T-cell (primary cell): ENCODE data around the gene MACROH2A1. TPM values are rescaled to one million over a fixed set of nuclear protein-coding genes. Genes with fewer than 3 reads are reported as not detected.

Experiments
- ATAC-seq, 4 experiments: fragments of 200-7000 bp in 3 of 4; fragments of 150-1000 bp in 1 of 4; cut with Tn5 transposase; replicated peaks in 1 of 4; 1 replicate in 3 of 4; 2 replicates in 1 of 4; pipeline ENCODE4 v1.10.0; 2021; ENCODE audit warnings: moderate library complexity in 3 of 4, mild to moderate bottlenecking in 2 of 4, moderate number of reproducible peaks in 1 of 4
- CTCF ChIA-PET, 2 donors: fragments of 300-600 bp; sonication (Branson Sonifier 250); formaldehyde crosslinking; loops; one replicate each; lab custom pipeline; 2022; ENCODE audit warnings: antibody characterized with exemption in 2 of 2; lab: Charles Lee
- POLR2A ChIA-PET, 2 donors: fragments of 300-600 bp; sonication (Branson Sonifier 250); formaldehyde crosslinking; loops; one replicate each; lab custom pipeline; 2022; ENCODE audit warnings: antibody characterized with exemption in 2 of 2; lab: Charles Lee
- DNase-seq, 35 experiments: peaks; one replicate each; pipeline versions ENCODE4 v3.0.0 to v3.0.0-alpha.2; 2013 to 2023
- H3K27ac ChIP-seq: one replicate; pipeline ENCODE4 v1.5.1; 2013; ENCODE audit warnings: low read length
- H3K27me3 ChIP-seq, 2 experiments: replicated peaks in 1 of 2; 1 replicate in 1 of 2; 2 replicates in 1 of 2; pipeline versions ENCODE4 v1.6.1 to v1.7.0; 2013; ENCODE audit warnings: low read length in 1 of 2, mixed read lengths in 1 of 2; ENCODE audit not compliant: control insufficient read depth in 2 of 2, insufficient read depth in 2 of 2; ENCODE audit errors: extremely low read depth in 1 of 2
- H3K36me3 ChIP-seq, 2 donors: 1 replicate in 1 of 2; 2 replicates in 1 of 2; pipeline versions ENCODE4 v1.6.1 to v1.7.0; 2013; ENCODE audit warnings: low read length in 1 of 2; ENCODE audit not compliant: control insufficient read depth in 2 of 2, insufficient read depth in 1 of 2; ENCODE audit errors: extremely low read depth in 1 of 2
- H3K4me1 ChIP-seq, 2 experiments: 1 replicate in 1 of 2; 2 replicates in 1 of 2; pipeline versions ENCODE4 v1.6.1 to v1.7.0; 2013; ENCODE audit warnings: low read length in 2 of 2, mixed read lengths in 1 of 2; ENCODE audit not compliant: insufficient read depth in 2 of 2, control insufficient read depth in 1 of 2; ENCODE audit errors: extremely low read depth in 1 of 2
- H3K4me3 ChIP-seq, 2 donors: 1 replicate in 1 of 2; 2 replicates in 1 of 2; pipeline versions ENCODE4 v1.5.1 to v1.7.0; 2013; ENCODE audit warnings: mild to moderate bottlenecking in 2 of 2, low read length in 1 of 2, moderate library complexity in 1 of 2; ENCODE audit not compliant: control insufficient read depth in 1 of 2; ENCODE audit errors: extremely low read depth in 1 of 2
- H3K9me3 ChIP-seq: 2 replicates; pipeline ENCODE4 v1.7.0; 2013
- H3K27ac Mint-ChIP-seq, 2 donors: one replicate each; pipeline ENCODE4 v1.8.0; 2020 to 2021; ENCODE audit warnings: mild to moderate bottlenecking in 2 of 2, mixed read lengths in 2 of 2
- H3K27me3 Mint-ChIP-seq, 2 donors: one replicate each; pipeline ENCODE4 v1.8.0; 2021 to 2022; ENCODE audit warnings: mixed read lengths in 2 of 2
- H3K36me3 Mint-ChIP-seq: one replicate; pipeline ENCODE4 v1.8.0; 2021; ENCODE audit warnings: mixed read lengths
- H3K4me1 Mint-ChIP-seq, 3 donors: one replicate each; pipeline ENCODE4 v1.8.0; 2020 to 2022; ENCODE audit warnings: mixed read lengths in 3 of 3, mild to moderate bottlenecking in 1 of 3
- H3K4me3 Mint-ChIP-seq, 3 donors: one replicate each; pipeline ENCODE4 v1.8.0; 2020 to 2022; ENCODE audit warnings: mild to moderate bottlenecking in 3 of 3, mixed read lengths in 3 of 3, moderate library complexity in 3 of 3
- H3K9me3 Mint-ChIP-seq, 3 donors: one replicate each; pipeline ENCODE4 v1.8.0; 2020 to 2022; ENCODE audit warnings: mixed read lengths in 3 of 3
- WGBS: methylation state at CpG from one replicate; pipeline ENCODE4 v1.1.5; 2013; ENCODE audit warnings: missing lambda C conversion rate; ENCODE audit not compliant: insufficient coverage; 5-methylcytosine and 5-hydroxymethylcytosine counted together
- total RNA-seq, 35 experiments: library from RNA in 6 of 35; stranded (reverse) in 6 of 35; fragments of 120-200 nt in 1 of 35; gene quantifications; one replicate each; pipeline versions ENCODE4 v1.2.1 to v1.2.4 and lab custom pipeline; 2013 to 2026

MACROH2A1 gene
- total RNA-seq, 5 donors from 2014 or later (not counting 1 experiment from before 2014, with no cell fraction given): 111 to 136 (median 133) TPM

- H3K27ac ChIP-seq: no peak overlapping the region
- 56% methylated on average over 4 of the region's 7 CpGs for WGBS
These were observed 90.8 kb downstream of the MACROH2A1 start for GRCh38 chr5:135308245-135308644.

GRCh38 chr5:135307143-135307903, 91.7 kb downstream of the MACROH2A1 start:
- no peaks in the 10 kb centered on the region for H3K36me3 ChIP-seq
- Mint-ChIP-seq H3K27ac (no peak overlapping the region), H3K27me3 (peaks cover 7 to 19% of the 10 kb centered on the region in 2 donors), H3K36me3 (no peaks in the 10 kb centered on the region), H3K9me3 (no peaks in the 10 kb centered on the region), H3K4me3 (no peak overlapping the region), H3K4me1 (peaks cover 11 to 26% (median 12%) of the 10 kb centered on the region in 3 donors)
- no peaks in the 10 kb centered on the region for H3K4me1 ChIP-seq
- H3K4me3 ChIP-seq: no peak overlapping the region
- ATAC-seq: no peak
- DNase-seq: no peak
- CTCF ChIA-PET: no interaction called here
- H3K9me3 ChIP-seq: no peaks in the 10 kb centered on the region
- POLR2A ChIA-PET: interaction anchor here in 1 of 2 donors (0.6 kb wide), 1 partner anchor 804 kb away, joined by 5 read pairs; no protein-coding TSS in a partner anchor
- peaks cover 0 to 32% of the 10 kb centered on the region in 2 experiments for H3K27me3 ChIP-seq
- WGBS: 87% methylated on average over 22 of the region's 23 CpGs
- no peak overlapping the region for H3K27ac ChIP-seq

More at GRCh38 chr5:135308245-135308644, 90.8 kb downstream of the MACROH2A1 start:
- H3K36me3 ChIP-seq: no peaks in the 10 kb centered on the region
- Mint-ChIP-seq H3K27ac (no peak overlapping the region), H3K27me3 (peaks cover 7 to 17% of the 10 kb centered on the region in 2 donors), H3K36me3 (no peaks in the 10 kb centered on the region), H3K4me3 (no peak overlapping the region), H3K4me1 (peaks cover 12 to 29% (median 14%) of the 10 kb centered on the region in 3 donors), H3K9me3 (no peaks in the 10 kb centered on the region)
- H3K9me3 ChIP-seq: no peaks in the 10 kb centered on the region
- peaks cover 0 to 32% of the 10 kb centered on the region in 2 experiments for H3K27me3 ChIP-seq
- no peaks in the 10 kb centered on the region for H3K4me1 ChIP-seq
- ChIA-PET CTCF (no interaction called here), POLR2A (no interaction called here)
- H3K4me3 ChIP-seq: no peak overlapping the region
- DNase-seq (no peak), ATAC-seq (no peak)

- Histone ChIP-seq H3K27ac (no peak overlapping the region), H3K36me3 (no peaks in the 10 kb centered on the region), H3K4me1 (no peaks in the 10 kb centered on the region), H3K4me3 (no peak overlapping the region), H3K27me3 (peaks cover 0 to 32% of the 10 kb centered on the region in 2 experiments), H3K9me3 (no peaks in the 10 kb centered on the region)
- no peak overlapping the region for H3K27ac Mint-ChIP-seq
- ChIA-PET POLR2A (interaction anchor here in 1 of 2 donors (0.6 kb wide), 1 partner anchor 804 kb away, joined by 5 read pairs; no protein-coding TSS in a partner anchor), CTCF (no interaction called here)
- H3K36me3 Mint-ChIP-seq: no peaks in the 10 kb centered on the region
- peaks cover 7 to 19% of the 10 kb centered on the region in 2 donors for H3K27me3 Mint-ChIP-seq
- no peaks in the 10 kb centered on the region for H3K9me3 Mint-ChIP-seq
- WGBS: 91% methylated on average over 9 of the region's 9 CpGs
- H3K4me1 Mint-ChIP-seq: peaks cover 11 to 26% (median 12%) of the 10 kb centered on the region in 3 donors
- DNase-seq (no peak), ATAC-seq (no peak)
- H3K4me3 Mint-ChIP-seq: no peak overlapping the region
These were observed 92.5 kb downstream of the MACROH2A1 start for GRCh38 chr5:135306557-135306956.

GRCh38 chr5:135304352-135305221, 94.4 kb downstream of the MACROH2A1 start:
- Mint-ChIP-seq H3K9me3 (no peaks in the 10 kb centered on the region), H3K36me3 (no peaks in the 10 kb centered on the region), H3K4me3 (no peak overlapping the region), H3K27me3 (peaks cover 7 to 19% of the 10 kb centered on the region in 2 donors), H3K4me1 (peaks cover 0 to 16% (median 1%) of the 10 kb centered on the region in 3 donors), H3K27ac (no peak overlapping the region)
- 72% methylated on average over 12 of the region's 12 CpGs for WGBS
- POLR2A ChIA-PET: no interaction called here
- H3K4me3 ChIP-seq: no peak overlapping the region
- ATAC-seq: no peak
- no peak for DNase-seq
- no peaks in the 10 kb centered on the region for H3K9me3 ChIP-seq
- H3K27ac ChIP-seq: no peak overlapping the region
- no peaks in the 10 kb centered on the region for H3K36me3 ChIP-seq
- peaks cover 0 to 31% of the 10 kb centered on the region in 2 experiments for H3K27me3 ChIP-seq
- no peaks in the 10 kb centered on the region for H3K4me1 ChIP-seq
- CTCF ChIA-PET: no interaction called here

- ChIA-PET CTCF (no interaction called here), POLR2A (no interaction called here)
- H3K27me3 ChIP-seq: peaks cover 0 to 28% of the 10 kb centered on the region in 2 experiments
- H3K4me3 ChIP-seq: no peak overlapping the region
- H3K36me3 ChIP-seq: no peaks in the 10 kb centered on the region
- no peak for ATAC-seq
- H3K9me3 ChIP-seq: no peaks in the 10 kb centered on the region
- WGBS: 97% methylated on average over 4 of the region's 6 CpGs
- H3K27ac ChIP-seq: no peak overlapping the region
- DNase-seq: no peak
- no peak overlapping the region for H3K4me3 Mint-ChIP-seq
- H3K27me3 Mint-ChIP-seq: peaks cover 7 to 19% of the 10 kb centered on the region in 2 donors
- H3K27ac Mint-ChIP-seq: no peak overlapping the region
- H3K9me3 Mint-ChIP-seq: no peaks in the 10 kb centered on the region
- no peaks in the 10 kb centered on the region for H3K4me1 ChIP-seq
- peaks cover 0 to 8% (median 0%) of the 10 kb centered on the region in 3 donors for H3K4me1 Mint-ChIP-seq
- no peaks in the 10 kb centered on the region for H3K36me3 Mint-ChIP-seq
These were observed 95.4 kb downstream of the MACROH2A1 start for GRCh38 chr5:135303582-135304173.
